ENCODE measurements around the gene CFAP44. TPM values are rescaled to one million over a fixed set of nuclear protein-coding genes. Genes with fewer than 3 reads are reported as not detected.

Gene CFAP44
- total RNA-seq, 1 experiment from 2014 or later, result 3.7 TPM

DNA sequence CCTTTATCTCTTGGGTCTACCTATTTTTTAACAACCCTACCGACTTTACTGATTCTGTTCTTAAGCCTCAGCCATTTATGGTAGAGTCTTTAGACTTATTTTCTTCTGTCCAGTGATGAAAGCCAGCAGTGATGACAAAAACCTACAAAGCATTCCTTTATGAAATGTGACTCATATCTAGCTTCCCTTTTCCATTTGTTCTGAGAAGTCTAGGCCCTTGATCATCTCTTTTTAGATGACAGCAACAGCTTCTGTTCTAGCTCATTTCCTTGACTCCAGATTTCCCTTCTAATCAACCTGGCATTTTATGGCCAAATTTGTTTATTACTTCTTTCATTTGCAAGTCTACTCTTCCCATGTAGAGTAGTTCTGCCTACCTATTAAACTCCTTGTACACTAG, 36.1 kb downstream of the CFAP44 start:
- Histone ChIP-seq H2BK15ac (ENCODE audit: low read depth, low read length) (no peak overlapping the region), H4K8ac (replicated peaks; ENCODE audit: insufficient read length, low read depth, low read length) (no peak overlapping the region), H3K56ac (ENCODE audit: insufficient read length, low read depth, low read length) (no peak overlapping the region), H3K79me2 (ENCODE audit: insufficient read depth, low read length) (no peaks in the 10 kb centered on the region), H2AFZ (ENCODE audit: low read length) (no peak overlapping the region), H3K27me3 (ENCODE audit: insufficient read depth, low read length) (no peaks in the 10 kb centered on the region), H2BK5ac (ENCODE audit: insufficient read length, low read length) (no peak overlapping the region), H3K79me1 (ENCODE audit: insufficient read depth, low read depth, low read length, poor library complexity, severe bottlenecking) (no peaks in the 10 kb centered on the region), H2BK12ac (ENCODE audit: insufficient read length, low read depth, low read length) (no peak overlapping the region), H3K23me2 (ENCODE audit: insufficient read length, low read depth, low read length, poor library complexity, severe bottlenecking) (no peaks in the 10 kb centered on the region), H2BK20ac (ENCODE audit: low read depth, low read length, poor library complexity, severe bottlenecking) (no peak overlapping the region), H2BK120ac (ENCODE audit: low read depth, low read length, poor library complexity, severe bottlenecking) (no peak overlapping the region), H4K5ac (ENCODE audit: insufficient read length, low read depth, low read length) (no peak overlapping the region), H3K14ac (ENCODE audit: insufficient read depth, low read length) (no peak overlapping the region), H4K91ac (ENCODE audit: insufficient read length, low read depth, low read length) (no peak overlapping the region), H3T11ph (ENCODE audit: low read length) (no peak overlapping the region), H3K9me3 (ENCODE audit: control insufficient read depth, low read depth, low read length) (no peaks in the 10 kb centered on the region), H3K18ac (ENCODE audit: insufficient read length, low read depth, low read length) (no peak overlapping the region), H3K4ac (ENCODE audit: low read depth, low read length) (no peak overlapping the region), H3K9ac (ENCODE audit: extremely low read depth, insufficient read length, low read length) (no peak overlapping the region), H3K4me1 (ENCODE audit: insufficient read depth, low read length) (no peaks in the 10 kb centered on the region), H3K4me2 (ENCODE audit: insufficient read depth, insufficient read length, low read length) (no peak overlapping the region), H2AK5ac (ENCODE audit: insufficient read length, low read length) (no peak overlapping the region), H3K27ac (ENCODE audit: insufficient read length, low read depth, low read length) (no peak overlapping the region), H4K20me1 (ENCODE audit: control insufficient read depth, insufficient read depth, insufficient read length) (no peaks in the 10 kb centered on the region), H3K23ac (ENCODE audit: insufficient read length, low read depth, low read length) (no peak overlapping the region)
- TF ChIP-seq, protein P1, sequence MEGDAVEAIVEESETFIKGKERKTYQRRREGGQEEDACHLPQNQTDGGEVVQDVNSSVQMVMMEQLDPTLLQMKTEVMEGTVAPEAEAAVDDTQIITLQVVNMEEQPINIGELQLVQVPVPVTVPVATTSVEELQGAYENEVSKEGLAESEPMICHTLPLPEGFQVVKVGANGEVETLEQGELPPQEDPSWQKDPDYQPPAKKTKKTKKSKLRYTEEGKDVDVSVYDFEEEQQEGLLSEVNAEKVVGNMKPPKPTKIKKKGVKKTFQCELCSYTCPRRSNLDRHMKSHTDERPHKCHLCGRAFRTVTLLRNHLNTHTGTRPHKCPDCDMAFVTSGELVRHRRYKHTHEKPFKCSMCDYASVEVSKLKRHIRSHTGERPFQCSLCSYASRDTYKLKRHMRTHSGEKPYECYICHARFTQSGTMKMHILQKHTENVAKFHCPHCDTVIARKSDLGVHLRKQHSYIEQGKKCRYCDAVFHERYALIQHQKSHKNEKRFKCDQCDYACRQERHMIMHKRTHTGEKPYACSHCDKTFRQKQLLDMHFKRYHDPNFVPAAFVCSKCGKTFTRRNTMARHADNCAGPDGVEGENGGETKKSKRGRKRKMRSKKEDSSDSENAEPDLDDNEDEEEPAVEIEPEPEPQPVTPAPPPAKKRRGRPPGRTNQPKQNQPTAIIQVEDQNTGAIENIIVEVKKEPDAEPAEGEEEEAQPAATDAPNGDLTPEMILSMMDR (conservative IDR thresholded peaks at IDR 0.05), result no peak
- Mint-ChIP-seq H3K4me1 (no peaks in the 10 kb centered on the region), H3K27me3 (ENCODE audit: low read depth) (no peaks in the 10 kb centered on the region), H3K4me3 (no peak overlapping the region), H3K36me3 (ENCODE audit: insufficient read depth in 1 of 3, low read depth in 3 of 3) (no peaks in the 10 kb centered on the region; a peak in 3 of 7 replicates), H3K27ac (no peak overlapping the region), H3K9me3 (peaks cover 2% of the 10 kb centered on the region in 2 experiments; a peak in 2 of 5 replicates)
- WGBS (ENCODE audit: extremely low coverage, insufficient read length, low lambda C conversion rate), result no CpG with 5 or more reads among the region's 1 CpG
- DNase-seq, result no peak

Measured in H9 (cell line).